ENCODE measurements around the gene NRXN3.

DNA sequence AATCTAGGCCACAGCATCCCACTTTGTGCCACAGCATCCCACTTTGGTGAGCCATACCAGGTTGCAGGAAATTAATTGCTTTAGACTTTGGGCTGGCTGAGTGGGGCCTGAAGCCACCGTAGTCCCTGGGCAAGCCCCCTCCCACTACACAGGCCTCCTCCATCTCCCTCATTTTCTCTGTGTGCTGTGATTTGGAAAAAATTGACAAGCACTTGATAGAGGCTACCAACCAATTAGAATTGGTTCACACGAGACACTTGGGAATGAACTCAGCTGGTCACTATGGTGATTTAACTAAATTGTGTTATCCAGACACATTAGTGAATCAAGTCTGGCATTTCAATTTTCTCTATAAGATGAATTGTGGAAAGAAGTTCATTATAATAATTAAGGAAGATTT, 1560.0 kb downstream of the NRXN3 start:
- TF ChIP-seq, protein P1, sequence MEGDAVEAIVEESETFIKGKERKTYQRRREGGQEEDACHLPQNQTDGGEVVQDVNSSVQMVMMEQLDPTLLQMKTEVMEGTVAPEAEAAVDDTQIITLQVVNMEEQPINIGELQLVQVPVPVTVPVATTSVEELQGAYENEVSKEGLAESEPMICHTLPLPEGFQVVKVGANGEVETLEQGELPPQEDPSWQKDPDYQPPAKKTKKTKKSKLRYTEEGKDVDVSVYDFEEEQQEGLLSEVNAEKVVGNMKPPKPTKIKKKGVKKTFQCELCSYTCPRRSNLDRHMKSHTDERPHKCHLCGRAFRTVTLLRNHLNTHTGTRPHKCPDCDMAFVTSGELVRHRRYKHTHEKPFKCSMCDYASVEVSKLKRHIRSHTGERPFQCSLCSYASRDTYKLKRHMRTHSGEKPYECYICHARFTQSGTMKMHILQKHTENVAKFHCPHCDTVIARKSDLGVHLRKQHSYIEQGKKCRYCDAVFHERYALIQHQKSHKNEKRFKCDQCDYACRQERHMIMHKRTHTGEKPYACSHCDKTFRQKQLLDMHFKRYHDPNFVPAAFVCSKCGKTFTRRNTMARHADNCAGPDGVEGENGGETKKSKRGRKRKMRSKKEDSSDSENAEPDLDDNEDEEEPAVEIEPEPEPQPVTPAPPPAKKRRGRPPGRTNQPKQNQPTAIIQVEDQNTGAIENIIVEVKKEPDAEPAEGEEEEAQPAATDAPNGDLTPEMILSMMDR (IDR thresholded peaks at IDR 0.05) = no peak
- no peak for TF ChIP-seq POLR2A (IDR thresholded peaks at IDR 0.05)
